Measurements from ENCODE around the gene OR14I1.
"Not testable (repeated sequence)": the region's sequence is repeated elsewhere in the genome, so short reads cannot be mapped to it uniquely, and the experiment has no call there.

The OR14I1 gene

GRCh38 chr1:248686815-248687214, 15.8 kb downstream of the OR14I1 start:
- DNase-seq = peak in 1 of 2 experiments; percentile 1

- DNase-seq = no peak
Observed at GRCh38 chr1:248681651-248682050, 20.9 kb downstream of the OR14I1 start.

GRCh38 chr1:248670003-248670402, 32.6 kb downstream of the OR14I1 start:
- no peak for DNase-seq

GRCh38 chr1:248663453-248664328, 38.9 kb downstream of the OR14I1 start:
- DNase-seq = not testable (repeated sequence)

- not testable (repeated sequence) for DNase-seq
Observed at GRCh38 chr1:248656797-248657196, 45.8 kb downstream of the OR14I1 start.

- DNase-seq = not testable (repeated sequence)
Observed at GRCh38 chr1:248655354-248655753, 47.2 kb downstream of the OR14I1 start, which contains the start of gene OR2T27. Gene OR2T27, minus strand, starts transcription at chr1:248655528. Its CDS starts 4,644 bp downstream, at chr1:248650884.

Data from activated CD4-positive, alpha-beta T cell treated with anti-CD3 and anti-CD28 coated beads, Interleukin-2, amount 50 U/mL, for 4 hours (primary cell).